CD4-positive, alpha-beta T cell treated with Interleukin-17A for 1 hour (primary cell): ENCODE measurements around the gene UBA52.

Source experiments
- DNase-seq: peaks from one replicate; pipeline ENCODE4 v3.0.0-alpha.2; 2020

Gene UBA52

DNA sequence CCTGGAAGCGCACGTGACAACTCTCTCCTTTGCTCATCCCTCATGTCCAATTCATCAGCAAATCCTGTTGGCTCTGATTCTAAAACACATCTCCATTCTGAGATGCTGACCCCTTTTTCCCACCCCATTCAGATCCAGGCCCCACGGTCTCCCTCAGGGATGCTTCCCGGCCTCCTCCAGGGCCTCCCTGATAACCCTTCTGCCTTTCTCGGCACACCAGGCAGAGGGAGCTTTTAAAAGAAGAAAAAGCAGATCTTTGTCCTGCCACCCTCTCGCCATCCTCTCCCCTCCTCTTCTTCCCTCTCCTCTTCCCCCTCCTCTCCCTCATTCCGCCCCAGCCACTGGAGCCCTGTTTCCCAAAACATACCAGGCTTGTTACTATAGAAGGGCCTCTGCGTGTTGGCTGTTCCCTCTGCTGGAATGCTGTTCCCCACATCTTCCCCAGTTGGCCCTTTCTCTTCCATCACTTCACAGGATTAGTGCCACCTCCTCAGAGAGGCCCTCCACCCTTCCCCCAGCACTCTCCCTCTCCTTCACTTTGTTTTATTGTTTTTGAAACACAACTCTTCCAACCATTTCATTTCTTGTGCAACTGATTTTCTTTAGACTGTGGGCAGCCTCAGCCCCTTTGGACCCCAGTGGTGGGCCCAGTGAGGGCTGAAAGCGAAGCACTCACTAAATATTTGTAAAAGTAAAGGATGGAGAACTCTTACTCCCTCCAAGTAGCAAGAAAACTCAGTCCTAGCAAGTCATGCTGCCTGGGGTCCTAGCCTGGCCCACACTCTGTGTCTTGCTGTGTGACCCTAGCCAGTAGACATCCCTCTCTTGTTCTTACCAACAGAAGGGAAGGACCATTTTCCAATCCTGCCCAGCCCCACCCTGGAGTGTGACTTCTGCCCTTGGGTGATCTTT lies 37.4 kb downstream of the UBA52 start:
- no peak for DNase-seq

DNA sequence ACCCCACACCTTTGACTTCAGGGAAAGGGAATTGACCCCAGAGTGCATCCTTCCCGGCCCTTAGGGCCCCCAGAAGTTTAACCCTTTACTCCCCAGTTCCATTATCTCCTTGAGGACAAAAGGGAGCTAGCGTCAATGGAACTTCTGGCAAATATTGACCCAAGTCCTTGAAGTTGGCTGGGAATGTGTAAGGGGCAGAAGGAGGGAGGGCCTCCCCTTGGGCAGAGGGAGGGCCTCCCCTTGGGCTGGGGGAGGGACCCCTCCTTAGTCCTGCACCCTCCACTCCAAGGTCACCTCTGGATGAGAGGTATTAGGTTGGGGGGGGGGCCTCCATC lies 38.0 kb downstream of the UBA52 start:
- DNase-seq = no peak

DNA sequence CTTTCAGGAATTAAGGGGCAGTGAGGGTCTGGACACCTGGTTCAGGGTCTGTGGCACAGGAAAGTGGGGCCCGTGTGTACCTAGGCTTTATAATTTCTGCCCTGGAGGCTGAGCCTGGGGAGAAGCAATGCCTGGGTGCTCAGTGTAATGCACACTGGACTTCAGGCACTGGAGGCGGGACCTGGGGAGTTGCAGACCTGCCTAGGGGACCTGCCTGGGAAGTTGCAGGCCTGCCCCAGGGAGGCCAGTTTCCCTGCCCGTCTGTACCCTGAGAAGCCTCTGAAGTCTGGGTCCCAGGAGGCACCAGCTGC lies 38.5 kb downstream of the UBA52 start:
- no peak for DNase-seq

DNA sequence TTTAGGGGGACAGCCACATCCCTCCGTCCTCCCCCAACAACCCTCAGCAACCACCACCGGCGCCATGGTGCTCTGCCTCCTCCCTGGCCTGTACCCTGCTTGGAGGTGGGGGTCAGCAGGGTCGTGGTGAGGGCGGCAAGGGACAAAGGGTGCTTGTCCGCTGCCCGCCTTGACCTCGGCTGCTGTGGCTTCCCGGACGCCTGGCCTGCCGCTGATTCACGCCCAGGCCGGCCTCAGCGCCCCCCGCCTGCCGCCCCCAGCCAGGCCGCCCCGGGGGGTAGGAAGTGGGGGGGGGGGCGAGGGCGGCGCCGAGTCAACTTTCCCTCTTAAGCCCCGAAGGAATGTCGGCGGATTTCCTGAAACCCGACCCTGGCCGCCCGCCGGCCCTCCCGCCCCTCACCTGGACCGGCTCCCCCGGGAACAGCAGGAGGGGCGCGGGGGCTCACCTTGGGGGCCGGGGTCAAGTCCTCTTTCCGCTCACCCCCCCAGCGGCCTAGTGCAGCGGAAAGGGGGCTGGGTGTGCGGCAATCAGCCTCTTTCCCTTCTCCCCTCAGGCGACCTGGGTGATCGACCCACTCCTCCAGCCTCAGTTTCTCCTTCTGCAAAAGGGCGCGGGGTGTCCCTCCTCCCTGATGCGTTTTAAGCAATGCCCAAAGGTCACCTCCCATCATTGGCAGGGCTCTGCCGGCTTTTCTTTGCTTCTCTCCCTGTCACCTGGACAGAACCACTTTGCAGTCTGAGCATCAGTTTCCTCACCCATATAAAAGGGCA lies 39.1 kb downstream of the UBA52 start:
- DNase-seq = no peak

DNA sequence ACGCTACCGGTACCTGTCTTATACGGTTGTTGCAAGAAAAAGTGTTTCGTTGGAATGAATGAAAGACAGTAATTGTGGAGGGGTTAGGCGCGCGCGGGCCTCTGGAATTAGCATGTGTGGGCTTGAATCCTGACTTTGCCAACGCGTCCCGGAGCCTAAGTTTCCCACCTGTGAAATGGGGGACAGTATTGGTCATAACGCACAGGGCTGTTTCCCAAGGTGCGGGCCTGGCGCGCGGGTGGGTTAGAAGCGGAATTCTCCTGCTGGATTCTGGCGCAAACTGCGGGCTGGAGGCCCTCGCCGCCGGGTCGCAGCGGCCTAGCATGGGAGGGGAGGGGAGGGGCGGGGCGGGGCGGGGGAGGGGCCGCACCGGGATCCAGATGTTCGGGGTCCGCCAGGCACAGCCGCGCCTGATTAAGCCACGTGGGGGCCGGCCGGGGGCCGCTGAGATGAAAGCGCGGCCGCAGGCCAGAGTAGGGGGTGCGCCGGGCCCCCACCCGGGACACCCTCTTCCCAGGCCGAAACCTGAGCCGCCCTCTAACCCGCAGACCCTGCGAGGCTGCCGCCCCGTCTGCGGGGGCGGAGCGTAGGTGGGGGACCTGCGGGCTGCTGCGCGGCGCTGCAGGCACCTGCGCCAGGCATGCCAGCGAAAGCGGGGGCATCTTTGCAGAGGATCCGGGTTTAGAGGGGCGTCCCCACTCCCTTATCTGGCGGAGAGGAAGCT lies 39.8 kb downstream of the UBA52 start:
- DNase-seq = no peak

DNA sequence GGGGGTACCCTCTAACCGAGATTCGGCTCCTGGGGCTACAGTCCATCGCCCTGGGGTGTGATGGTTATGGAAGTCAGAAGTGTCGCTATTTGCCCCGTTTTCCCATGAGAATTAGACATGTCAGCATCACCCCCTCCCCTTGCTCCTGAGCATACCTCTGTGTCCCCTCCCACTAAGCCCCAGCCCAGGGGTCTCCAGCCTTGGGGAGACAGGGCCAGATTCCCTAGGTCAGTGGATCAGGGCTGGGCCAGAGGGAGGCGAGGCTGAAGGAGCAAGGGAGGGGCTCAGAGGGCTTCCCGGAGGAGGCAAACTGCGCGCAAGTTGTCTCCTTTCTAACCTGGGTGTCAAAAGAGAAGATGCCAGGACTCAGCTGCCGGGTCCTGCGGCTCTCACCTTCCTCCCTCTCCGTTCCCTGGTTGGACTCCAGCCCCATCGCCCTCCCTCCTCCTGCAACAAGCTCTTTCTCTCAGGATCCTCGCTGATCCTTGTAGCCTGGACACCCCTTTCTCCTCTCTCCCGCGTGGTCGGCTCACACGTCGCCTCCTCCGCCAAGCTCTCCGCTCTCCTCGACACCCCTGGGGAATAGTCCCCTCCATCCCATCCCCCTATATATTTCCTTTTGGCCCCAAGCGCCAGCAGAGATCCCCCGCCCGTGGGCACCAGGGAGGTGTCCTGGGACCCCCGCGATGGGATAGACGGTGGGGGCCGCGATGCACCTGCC lies 40.6 kb downstream of the UBA52 start:
- DNase-seq = no peak

DNA sequence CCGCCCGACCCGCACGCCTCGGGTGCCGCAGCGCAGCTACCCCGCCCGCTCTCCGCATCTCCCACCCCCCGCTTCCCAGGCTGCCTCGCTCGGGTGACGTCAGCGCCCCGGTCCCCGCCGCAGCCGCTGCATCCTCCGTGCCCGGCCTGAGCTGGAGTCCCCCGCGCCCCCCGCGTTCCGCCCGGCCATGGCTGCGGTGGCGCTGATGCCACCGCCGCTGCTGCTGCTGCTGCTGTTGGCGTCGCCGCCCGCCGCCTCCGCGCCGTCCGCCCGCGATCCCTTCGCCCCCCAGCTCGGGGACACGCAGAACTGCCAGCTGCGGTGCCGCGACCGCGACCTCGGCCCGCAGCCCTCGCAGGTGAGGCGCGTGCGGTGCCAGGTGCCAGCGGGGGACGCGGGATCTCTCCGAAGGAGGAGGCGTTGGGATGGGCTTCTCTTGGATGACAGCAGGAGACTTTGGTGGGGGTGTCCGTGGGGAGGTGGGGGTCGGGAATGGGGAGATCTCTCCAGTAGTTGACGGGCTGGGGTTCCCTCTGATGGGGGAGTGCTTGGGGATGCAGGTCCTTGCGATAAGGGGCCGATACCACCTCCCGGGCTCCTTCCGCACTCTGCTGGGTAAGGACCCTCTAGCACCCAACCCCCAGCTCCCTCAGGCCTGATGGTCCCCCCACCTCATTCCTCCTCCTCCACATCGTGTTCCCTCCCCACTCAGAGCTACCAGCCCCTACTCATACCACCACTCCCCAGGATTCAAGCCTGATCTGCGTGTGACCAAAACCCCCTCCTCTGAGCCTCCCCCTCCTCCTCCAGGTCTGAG lies 41.3 kb downstream of the UBA52 start, which contains the start of gene TMEM59L:
Gene TMEM59L (plus strand): TSS at position 99 of the 817 bp plus-strand sequence. CDS start 89 bp downstream, at position 188.
- peak; percentile 61 for DNase-seq

DNA sequence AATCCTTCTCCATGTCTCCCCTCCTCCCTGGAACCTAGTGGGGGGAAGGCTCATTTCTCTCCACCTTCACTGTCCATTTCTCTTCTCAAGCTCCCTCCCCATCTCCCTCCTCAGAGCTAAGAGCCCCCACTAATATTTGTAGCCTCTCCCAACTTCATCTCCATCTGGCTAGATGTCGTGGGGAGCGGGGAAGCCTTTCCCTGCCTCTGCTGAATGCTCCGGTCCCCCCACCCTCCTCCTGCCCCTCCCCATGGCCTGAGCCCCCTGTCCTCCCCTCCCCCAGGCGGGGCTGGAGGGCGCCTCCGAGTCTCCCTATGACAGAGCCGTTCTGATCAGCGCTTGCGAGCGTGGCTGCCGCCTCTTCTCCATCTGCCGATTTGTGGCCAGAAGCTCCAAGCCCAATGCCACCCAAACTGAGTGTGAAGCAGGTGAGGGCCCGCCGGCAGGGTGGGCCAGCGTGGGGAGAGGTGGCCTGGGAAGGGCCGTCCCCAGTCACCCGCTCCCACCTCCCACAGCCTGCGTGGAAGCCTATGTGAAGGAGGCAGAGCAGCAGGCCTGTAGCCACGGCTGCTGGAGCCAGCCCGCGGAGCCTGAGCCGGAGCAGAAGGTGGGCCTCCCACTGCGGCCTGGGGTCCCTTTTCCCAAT lies 42.1 kb downstream of the UBA52 start:
- DNase-seq = no peak

DNA sequence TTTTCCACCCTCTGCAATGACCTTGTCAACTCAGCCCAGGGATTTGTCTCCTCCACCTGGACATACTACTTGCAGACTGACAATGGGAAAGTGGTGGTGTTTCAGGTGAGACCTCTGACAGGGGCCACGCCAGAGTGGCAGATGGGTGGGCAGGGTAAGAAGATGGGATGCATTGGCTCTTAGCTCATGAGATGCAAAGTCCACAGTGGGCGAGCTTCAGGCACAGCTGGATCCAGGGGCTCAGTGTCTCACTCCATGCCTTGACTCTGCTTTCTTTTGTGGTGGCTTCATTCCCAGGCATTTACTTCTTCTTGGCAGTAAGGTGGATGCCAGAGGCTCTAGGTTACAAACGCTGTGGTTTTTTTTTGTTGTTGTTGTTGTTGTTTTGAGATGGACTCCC lies 44.4 kb downstream of the UBA52 start:
- DNase-seq = no peak

DNA sequence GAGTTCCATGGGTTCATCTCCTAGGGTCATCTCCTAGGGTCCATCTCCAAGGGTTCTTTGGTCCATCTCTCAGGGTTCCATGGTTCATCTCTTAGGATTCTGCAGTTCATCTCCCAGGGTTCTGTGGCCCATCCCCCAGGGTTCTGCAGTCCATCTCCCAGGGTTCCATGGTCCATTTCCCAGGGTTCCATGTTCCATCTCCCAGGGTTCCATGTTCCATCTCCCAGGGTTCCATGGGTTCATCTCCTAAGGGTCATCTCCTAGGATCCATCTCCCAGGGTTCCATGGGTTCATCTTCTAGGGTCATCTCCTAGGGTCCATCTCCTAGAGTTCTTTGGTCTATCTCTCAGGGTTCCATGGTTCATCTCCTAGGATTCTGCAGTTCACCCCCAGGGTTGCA lies 45.9 kb downstream of the UBA52 start:
- no peak for DNase-seq

DNA sequence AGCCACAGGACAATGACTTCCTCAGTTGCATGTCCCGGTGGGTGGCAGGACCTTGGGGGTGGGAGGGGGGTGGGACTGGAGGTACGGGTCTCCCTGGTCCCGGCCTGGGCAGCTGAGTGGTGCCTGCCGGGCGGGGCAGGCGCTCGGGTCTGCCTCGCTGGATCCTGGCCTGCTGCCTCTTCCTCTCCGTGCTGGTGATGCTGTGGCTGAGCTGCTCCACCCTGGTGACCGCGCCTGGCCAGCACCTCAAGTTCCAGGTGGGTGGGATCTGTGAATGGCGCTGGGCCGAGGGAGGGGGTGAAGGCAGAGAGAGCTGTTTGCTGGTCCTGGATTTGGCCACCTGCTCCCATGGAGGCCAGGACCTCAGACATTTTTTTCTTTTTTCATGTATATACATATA lies 46.6 kb downstream of the UBA52 start:
- no peak for DNase-seq

DNA sequence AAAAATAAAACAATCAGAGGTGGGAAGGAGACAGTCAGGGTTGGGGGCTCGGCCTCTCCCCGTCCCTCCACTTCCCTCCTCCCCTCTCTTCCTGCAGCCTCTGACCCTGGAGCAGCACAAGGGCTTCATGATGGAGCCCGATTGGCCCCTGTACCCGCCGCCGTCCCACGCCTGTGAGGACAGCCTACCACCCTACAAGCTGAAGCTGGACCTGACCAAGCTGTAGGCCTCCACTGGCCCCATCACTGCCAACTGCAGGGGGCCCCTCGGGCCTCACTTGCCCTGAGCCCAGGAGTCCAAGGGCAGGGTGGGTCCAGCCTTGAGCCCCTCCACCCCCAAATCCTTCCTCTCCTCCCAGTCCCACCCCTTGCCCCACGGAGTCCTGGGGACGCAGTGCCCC lies 48.7 kb downstream of the UBA52 start:
- no peak for DNase-seq

DNA sequence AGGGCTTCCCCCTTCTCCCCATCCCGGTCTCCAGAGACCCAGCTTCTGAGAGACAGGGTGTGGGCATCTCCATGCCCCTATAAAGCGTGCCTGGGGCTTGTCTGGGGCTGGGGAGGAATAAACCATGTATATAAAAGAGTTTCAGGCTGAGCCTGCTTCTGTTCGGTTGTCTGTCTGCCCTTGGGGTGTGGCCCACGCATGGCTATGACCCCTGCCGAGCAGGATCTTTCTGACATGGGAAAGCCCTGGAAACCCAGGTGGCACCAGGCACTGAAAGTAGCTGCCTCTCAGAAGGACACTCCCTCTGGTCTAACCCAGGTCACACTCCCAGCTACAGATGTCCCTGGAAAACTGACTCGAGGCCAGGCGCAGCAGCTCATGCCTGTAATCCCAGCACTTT lies 49.2 kb downstream of the UBA52 start:
- DNase-seq = no peak

DNA sequence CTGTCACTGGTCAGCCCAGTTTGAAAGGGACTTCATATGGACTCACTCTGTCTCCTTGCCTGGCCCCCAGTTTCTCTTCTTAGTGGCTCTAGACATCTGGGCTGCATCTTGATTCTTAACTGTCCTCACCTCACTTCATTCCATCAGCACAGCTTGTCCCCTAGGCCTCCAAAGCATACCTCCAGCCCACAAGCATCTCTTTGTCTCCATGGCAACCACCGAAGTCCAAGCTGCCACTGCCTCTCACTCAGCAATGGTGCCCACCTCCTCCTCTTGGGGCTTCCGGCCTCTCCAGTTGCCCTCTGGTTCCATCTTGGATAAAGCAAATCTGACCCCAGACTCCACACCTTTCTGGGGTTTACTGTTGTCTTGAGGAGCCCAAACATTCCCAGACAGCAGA lies 55.2 kb downstream of the UBA52 start:
- no peak for DNase-seq
